ENCODE data around the gene BAIAP3. TPM values are rescaled to one million over a fixed set of nuclear protein-coding genes. Genes with fewer than 3 reads are reported as not detected.

The BAIAP3 gene
- total RNA-seq, 2 donors from 2014 or later = 2.5 to 15.7 TPM

GRCh38 chr16:1337486-1337885 is 4.0 kb downstream of the BAIAP3 start:
- H3K36me3 ChIP-seq = no peaks in the 10 kb centered on the region
- TF ChIP-seq CTCF (IDR thresholded peaks at IDR 0.05) = no peak
- no peak for DNase-seq (ENCODE audit: low spot score)
- no peaks in the 10 kb centered on the region for H3K9me3 ChIP-seq
- peaks cover 3 to 16% of the 10 kb centered on the region in 2 donors for H3K4me1 ChIP-seq (ENCODE audit: control insufficient read depth in 1 of 2, low read depth in 2 of 2)
- ATAC-seq (ENCODE audit: insufficient number of reproducible peaks, low FRiP score, low read depth) = no peak
- no peak overlapping the region for H3K4me3 ChIP-seq
- H3K27me3 ChIP-seq (replicated peaks; ENCODE audit: insufficient read depth) = peaks cover 10% of the 10 kb centered on the region
- H3K27ac ChIP-seq = no peak overlapping the region

DNA sequence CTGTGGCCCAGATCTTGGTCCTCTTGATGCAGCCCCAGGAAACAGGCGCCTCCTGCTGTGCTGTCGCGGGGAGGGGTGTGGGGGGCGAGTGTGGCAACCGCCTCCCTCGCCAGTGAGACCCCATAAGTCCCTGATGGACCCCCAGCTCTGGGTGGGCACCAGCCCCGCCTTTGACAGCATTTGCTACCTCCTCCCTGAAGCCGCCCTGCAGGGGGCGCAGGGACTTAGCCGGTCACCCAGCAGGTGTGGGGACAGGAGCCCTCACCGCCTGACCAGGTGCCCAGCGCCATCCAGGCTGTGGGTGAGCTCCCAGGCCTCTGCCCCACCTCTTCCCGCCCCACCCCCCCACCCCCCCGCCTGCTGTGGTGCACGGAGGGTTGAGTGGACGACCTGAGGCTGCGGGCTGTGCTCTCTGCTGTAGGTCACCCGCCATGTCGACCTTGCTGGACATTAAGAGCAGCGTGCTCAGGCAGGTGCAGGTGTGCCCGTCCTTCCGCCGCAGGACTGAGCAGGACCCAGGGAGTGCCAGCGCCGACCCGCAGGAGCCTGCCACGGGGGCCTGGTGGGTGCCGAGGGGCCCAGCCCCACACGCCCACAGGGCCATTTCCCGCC is 4.8 kb downstream of the BAIAP3 start:
- Histone ChIP-seq H3K36me3 (no peaks in the 10 kb centered on the region), H3K4me3 (no peak overlapping the region), H3K9me3 (no peaks in the 10 kb centered on the region), H3K4me1 (ENCODE audit: control insufficient read depth in 1 of 2, low read depth in 2 of 2) (peaks cover 3 to 14% of the 10 kb centered on the region in 2 donors), H3K27ac (no peak overlapping the region), H3K27me3 (replicated peaks; ENCODE audit: insufficient read depth) (peaks cover 10% of the 10 kb centered on the region)
- DNase-seq (ENCODE audit: low spot score) (no peak), ATAC-seq (ENCODE audit: insufficient number of reproducible peaks, low FRiP score, low read depth) (no peak)
- no peak for TF ChIP-seq CTCF (IDR thresholded peaks at IDR 0.05)

GRCh38 chr16:1338855-1339675 is 5.6 kb downstream of the BAIAP3 start:
- ATAC-seq (ENCODE audit: insufficient number of reproducible peaks, low FRiP score, low read depth) (no peak), DNase-seq (ENCODE audit: low spot score) (no peak)
- Histone ChIP-seq H3K36me3 (no peaks in the 10 kb centered on the region), H3K9me3 (no peaks in the 10 kb centered on the region), H3K27ac (no peak overlapping the region), H3K27me3 (replicated peaks; ENCODE audit: insufficient read depth) (peaks cover 5% of the 10 kb centered on the region), H3K4me3 (no peak overlapping the region), H3K4me1 (ENCODE audit: control insufficient read depth in 1 of 2, low read depth in 2 of 2) (peaks cover 0 to 15% of the 10 kb centered on the region in 2 donors)
- no peak for TF ChIP-seq CTCF (IDR thresholded peaks at IDR 0.05)

DNA sequence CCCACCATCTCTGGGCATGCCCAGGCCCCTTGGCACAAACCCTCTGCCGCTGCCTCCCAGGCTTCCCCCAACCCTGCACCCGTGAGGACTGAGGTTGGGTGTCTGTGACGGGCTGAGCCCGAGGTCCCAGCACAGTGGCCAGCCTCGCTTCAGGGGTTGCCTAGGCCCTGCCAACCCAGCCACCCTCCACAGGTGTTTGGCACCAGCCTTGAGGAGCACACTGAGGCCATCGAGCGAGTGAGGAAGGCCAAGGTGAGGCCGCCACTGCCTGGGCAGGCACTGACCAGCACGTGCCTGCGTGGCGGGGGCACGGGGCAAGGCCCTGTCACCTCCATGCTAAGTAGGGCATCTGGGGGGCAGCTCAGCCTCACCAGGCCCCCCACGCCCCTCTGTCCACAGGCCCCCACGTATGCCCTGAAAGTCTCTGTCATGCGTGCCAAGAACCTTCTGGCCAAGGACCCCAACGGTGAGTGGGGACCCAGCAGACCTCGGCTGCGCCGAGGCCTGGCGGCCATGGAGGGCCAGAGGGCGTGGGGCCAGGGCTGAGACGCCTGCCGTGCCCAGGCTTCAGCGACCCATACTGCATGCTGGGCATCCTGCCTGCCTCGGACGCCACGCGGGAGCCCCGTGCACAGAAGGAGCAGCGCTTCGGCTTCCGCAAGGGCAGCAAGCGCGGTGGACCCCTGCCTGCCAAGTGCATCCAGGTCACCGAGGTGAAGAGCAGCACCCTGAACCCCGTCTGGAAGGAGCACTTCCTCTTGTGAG is 7.5 kb downstream of the BAIAP3 start:
- TF ChIP-seq CTCF (IDR thresholded peaks at IDR 0.05) = no peak
- Histone ChIP-seq H3K4me3 (no peak overlapping the region), H3K27me3 (replicated peaks; ENCODE audit: insufficient read depth) (no peaks in the 10 kb centered on the region), H3K36me3 (no peaks in the 10 kb centered on the region), H3K27ac (no peak overlapping the region), H3K4me1 (ENCODE audit: control insufficient read depth in 1 of 2, low read depth in 2 of 2) (peaks cover 0 to 17% of the 10 kb centered on the region in 2 donors), H3K9me3 (no peaks in the 10 kb centered on the region)
- ATAC-seq (ENCODE audit: insufficient number of reproducible peaks, low FRiP score, low read depth) (no peak), DNase-seq (ENCODE audit: low spot score) (no peak)
